GM21526 (cell line): ENCODE results near the gene ZNHIT2.

Experiments used
- ATAC-seq: cut with Tn5 transposase; IDR thresholded peaks from one replicate; pipeline ENCODE4 v1.9.1; 2021; ENCODE audit warnings: moderate library complexity; ENCODE audit not compliant: unreplicated experiment, low FRiP score

The ZNHIT2 gene

GRCh38 chr11:65078786-65079342, 38.6 kb downstream of the ZNHIT2 start:
- ATAC-seq = no peak

- no peak for ATAC-seq
These were observed 39.4 kb downstream of the ZNHIT2 start for GRCh38 chr11:65078151-65078550.

- no peak for ATAC-seq
These were observed 40.0 kb downstream of the ZNHIT2 start for GRCh38 chr11:65077451-65077850.

- ATAC-seq = no peak
These were observed 44.9 kb downstream of the ZNHIT2 start for GRCh38 chr11:65072631-65072966.

GRCh38 chr11:65071907-65072630, 45.4 kb downstream of the ZNHIT2 start:
- no peak for ATAC-seq

GRCh38 chr11:65069217-65069616, 48.3 kb downstream of the ZNHIT2 start:
- no peak for ATAC-seq

- ATAC-seq = no peak
These were observed 50.1 kb downstream of the ZNHIT2 start for GRCh38 chr11:65067446-65067845.

- no peak for ATAC-seq
These were observed 50.7 kb downstream of the ZNHIT2 start for GRCh38 chr11:65066805-65067291.
